Stomach (tissue), 9 donors: ENCODE data around the gene FUCA2. TPM values are rescaled to one million over a fixed set of nuclear protein-coding genes. Genes with fewer than 3 reads are reported as not detected.

Experiments used
- DNase-seq, 2 donors: peaks; one replicate each; pipeline versions ENCODE4 v3.0.0 to v3.0.0-alpha.2; 2013 to 2019
- H3K27ac ChIP-seq, 5 donors: fragments of 200-600 bp in 4 of 5; sonication (generic) in 4 of 5; one replicate each; pipeline ENCODE4 v1.5.1; 2013 to 2019; ENCODE audit warnings: mild to moderate bottlenecking in 1 of 5, moderate library complexity in 1 of 5
- H3K27me3 ChIP-seq, 3 donors: fragments of 200-600 bp; sonication (generic); one replicate each; pipeline ENCODE4 v1.5.1; 2017 to 2019; ENCODE audit warnings: mixed run types in 1 of 3
- H3K36me3 ChIP-seq, 4 donors: fragments of 200-600 bp; sonication (generic); 1 replicate in 3 of 4; 2 replicates in 1 of 4; pipeline ENCODE4 v1.5.1; 2016 to 2019
- H3K4me1 ChIP-seq, 4 donors: fragments of 200-600 bp; sonication (generic); one replicate each; pipeline ENCODE4 v1.5.1; 2016 to 2019
- H3K4me3 ChIP-seq, 4 donors: fragments of 200-600 bp; sonication (generic) in 3 of 4; one replicate each; pipeline ENCODE4 v1.5.1; 2016 to 2019; ENCODE audit warnings: mild to moderate bottlenecking in 1 of 4
- H3K9me3 ChIP-seq, 4 donors: fragments of 200-600 bp; sonication (generic); one replicate each; pipeline ENCODE4 v1.5.1; 2016 to 2019
- EP300 ChIP-seq: sonication (generic); formaldehyde crosslinking; IDR thresholded peaks from one replicate; pipeline ENCODE4 v1.6.1; 2017; ENCODE audit warnings: antibody characterized with exemption
- POLR2A ChIP-seq, 4 donors: fragments of 450-650 bp; IDR thresholded peaks; one replicate each; pipeline ENCODE4 v1.6.1; 2016; ENCODE audit warnings: antibody characterized with exemption in 4 of 4, control low read depth in 2 of 4, mild to moderate bottlenecking in 1 of 4, moderate library complexity in 1 of 4
- POLR2AphosphoS5 ChIP-seq, 3 donors: sonication (generic); formaldehyde crosslinking; IDR thresholded peaks; one replicate each; pipeline ENCODE4 v1.6.1; 2016; ENCODE audit warnings: antibody characterized with exemption in 3 of 3
- whole genome bisulfite sequencing, 5 donors: extraction: QIAGEN DNeasy Blood & Tissue Kit in 3 of 5; methylation state at CpG; one replicate each; pipeline versions ENCODE4 v1.1.5 to v1.1.7; 2013 to 2018; 5-methylcytosine and 5-hydroxymethylcytosine counted together
- intact Hi-C: fragments of 100-400 bp; cut with DNase I; formaldehyde crosslinking; loops from one replicate; pipeline ENCODE4 v1.15.1; 2023; ENCODE audit warnings: low total_unique reads
- polyA plus RNA-seq, 3 donors: library from polyadenylated mRNA; stranded (reverse); fragments of 200-250 nt; gene quantifications; one replicate each; pipeline ENCODE4 v1.2.3, GENCODE V29; 2013
- total RNA-seq, 5 donors: library from RNA; depleted of rRNA; stranded (reverse); fragments of >200 nt; gene quantifications; one replicate each; pipeline versions ENCODE4 v1.1.0 to v1.2.3, GENCODE V29; 2014 to 2016
- TF ChIP-seq, protein P1 (sequence below), 7 experiments: fragments of 450-650 bp in 4 of 7; fragments of 200-600 bp in 3 of 7; sonication (generic) in 3 of 7; IDR thresholded peaks; one replicate each; pipeline ENCODE4 v1.5.1; 2016 to 2019; ENCODE audit warnings: antibody characterized with exemption in 7 of 7, control low read depth in 2 of 7, mild to moderate bottlenecking in 1 of 7
- donor health status: healthy with polysubstance abuse.
- donor health status: Bipolar disorder and iron deficiency.
- donor health status: healthy.

FUCA2 gene
- total and polyA plus RNA-seq, 8 donors, result 12.9 to 53.8 (median 25.7) TPM

DNA sequence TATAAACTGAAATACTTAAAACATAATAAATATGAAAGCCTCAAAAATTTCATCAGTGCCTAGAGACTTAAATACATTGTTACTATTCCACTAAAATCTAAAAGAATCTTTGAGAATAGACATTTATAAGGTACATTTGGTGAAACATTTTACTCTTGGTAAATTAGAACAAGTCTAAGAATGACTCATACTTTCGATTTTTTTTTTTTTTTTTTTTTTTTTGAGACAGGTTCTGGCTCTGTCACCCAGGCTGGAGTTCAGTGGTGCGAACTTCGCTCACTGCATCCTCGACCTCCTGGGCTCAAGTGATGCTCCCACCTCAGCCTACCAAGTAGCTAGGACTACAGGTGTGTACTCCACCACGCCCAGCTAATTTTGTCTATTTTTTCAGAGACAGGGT lies 6.4 kb downstream of the FUCA2 start:
- WGBS, 5 donors, result 80 to 88% (median 81%) methylated on average over 5 of the region's 5 CpGs
- H3K36me3 ChIP-seq, result peaks cover 6 to 70% (median 64%) of the 10 kb centered on the region in 4 donors
- TF ChIP-seq, protein P1, sequence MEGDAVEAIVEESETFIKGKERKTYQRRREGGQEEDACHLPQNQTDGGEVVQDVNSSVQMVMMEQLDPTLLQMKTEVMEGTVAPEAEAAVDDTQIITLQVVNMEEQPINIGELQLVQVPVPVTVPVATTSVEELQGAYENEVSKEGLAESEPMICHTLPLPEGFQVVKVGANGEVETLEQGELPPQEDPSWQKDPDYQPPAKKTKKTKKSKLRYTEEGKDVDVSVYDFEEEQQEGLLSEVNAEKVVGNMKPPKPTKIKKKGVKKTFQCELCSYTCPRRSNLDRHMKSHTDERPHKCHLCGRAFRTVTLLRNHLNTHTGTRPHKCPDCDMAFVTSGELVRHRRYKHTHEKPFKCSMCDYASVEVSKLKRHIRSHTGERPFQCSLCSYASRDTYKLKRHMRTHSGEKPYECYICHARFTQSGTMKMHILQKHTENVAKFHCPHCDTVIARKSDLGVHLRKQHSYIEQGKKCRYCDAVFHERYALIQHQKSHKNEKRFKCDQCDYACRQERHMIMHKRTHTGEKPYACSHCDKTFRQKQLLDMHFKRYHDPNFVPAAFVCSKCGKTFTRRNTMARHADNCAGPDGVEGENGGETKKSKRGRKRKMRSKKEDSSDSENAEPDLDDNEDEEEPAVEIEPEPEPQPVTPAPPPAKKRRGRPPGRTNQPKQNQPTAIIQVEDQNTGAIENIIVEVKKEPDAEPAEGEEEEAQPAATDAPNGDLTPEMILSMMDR (IDR thresholded peaks at IDR 0.05), result no peak
- TF ChIP-seq EP300 (no peak), POLR2A (IDR thresholded peaks at IDR 0.05) (no peak), POLR2AphosphoS5 (IDR thresholded peaks at IDR 0.05) (no peak)
- no peaks in the 10 kb centered on the region for H3K27me3 ChIP-seq
- H3K4me3 ChIP-seq, result no peak overlapping the region
- no peak overlapping the region for H3K27ac ChIP-seq
- H3K9me3 ChIP-seq, result no peaks in the 10 kb centered on the region
- no peak for DNase-seq
- intact Hi-C loops, result no loop called here
- peaks cover 0 to 24% (median 14%) of the 10 kb centered on the region in 4 donors for H3K4me1 ChIP-seq

DNA sequence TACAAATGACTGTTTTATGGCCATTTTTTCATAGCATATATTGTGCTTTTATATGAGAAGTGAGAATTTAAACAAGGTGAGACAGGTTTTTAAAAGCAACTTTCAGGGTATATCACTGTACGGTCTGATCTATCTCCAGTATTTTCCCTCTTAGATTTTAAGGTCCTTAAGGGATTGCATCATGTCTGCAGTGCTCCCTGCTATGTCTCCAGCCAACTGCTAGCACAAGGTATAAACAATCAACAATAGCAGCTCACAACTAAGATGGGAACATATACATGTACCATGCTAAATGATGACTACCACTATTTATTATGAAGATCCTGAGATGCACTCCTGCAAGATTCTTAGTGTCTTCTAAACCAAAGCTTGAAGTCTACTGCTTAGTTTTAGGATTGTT lies 7.2 kb downstream of the FUCA2 start:
- H3K4me3 ChIP-seq, result no peak overlapping the region
- WGBS, 5 donors, result 69 to 91% (median 84%) methylated on average over 1 of the region's 1 CpG
- H3K9me3 ChIP-seq, result no peaks in the 10 kb centered on the region
- intact Hi-C loops, result no loop called here
- no peak for DNase-seq
- peaks cover 0 to 17% (median 8%) of the 10 kb centered on the region in 4 donors for H3K4me1 ChIP-seq
- no peaks in the 10 kb centered on the region for H3K27me3 ChIP-seq
- TF ChIP-seq, protein P1 (IDR thresholded peaks at IDR 0.05), result no peak
- no peak for TF ChIP-seq POLR2A (IDR thresholded peaks at IDR 0.05)
- no peak for TF ChIP-seq EP300
- no peak for TF ChIP-seq POLR2AphosphoS5 (IDR thresholded peaks at IDR 0.05)
- H3K36me3 ChIP-seq, result peaks cover 6 to 77% (median 72%) of the 10 kb centered on the region in 4 donors
- H3K27ac ChIP-seq, result no peak overlapping the region

DNA sequence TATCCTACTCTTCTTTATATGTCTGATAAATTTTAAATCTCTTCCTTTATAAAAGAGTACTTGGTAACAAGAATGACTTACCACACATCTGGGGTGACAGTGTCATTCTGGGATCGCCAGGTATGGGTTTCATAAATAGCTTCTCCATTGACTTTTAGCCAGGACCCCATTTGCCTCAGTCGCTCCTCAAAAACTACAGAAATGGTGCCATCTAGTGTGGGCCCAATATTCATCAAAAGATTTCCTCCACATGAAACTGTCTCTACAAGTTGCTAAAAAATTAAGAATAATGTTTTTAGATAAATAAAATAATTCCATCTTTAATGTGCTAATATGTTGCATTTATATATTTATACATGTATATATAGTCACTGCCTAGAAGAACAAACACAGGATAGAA lies 9.7 kb downstream of the FUCA2 start:
- intact Hi-C loops, result no loop called here
- Histone ChIP-seq H3K4me3 (no peak overlapping the region), H3K27me3 (no peaks in the 10 kb centered on the region), H3K36me3 (peaks cover 10 to 97% (median 90%) of the 10 kb centered on the region in 4 donors), H3K4me1 (peaks cover 0 to 4% (median 0%) of the 10 kb centered on the region in 4 donors), H3K9me3 (no peaks in the 10 kb centered on the region), H3K27ac (no peak overlapping the region)
- DNase-seq, result no peak
- 86 to 92% (median 90%) methylated on average over 2 of the region's 2 CpGs for WGBS, 5 donors
- TF ChIP-seq POLR2A (IDR thresholded peaks at IDR 0.05), result no peak
- TF ChIP-seq, protein P1 (IDR thresholded peaks at IDR 0.05), result no peak
- no peak for TF ChIP-seq EP300
- no peak for TF ChIP-seq POLR2AphosphoS5 (IDR thresholded peaks at IDR 0.05)

DNA sequence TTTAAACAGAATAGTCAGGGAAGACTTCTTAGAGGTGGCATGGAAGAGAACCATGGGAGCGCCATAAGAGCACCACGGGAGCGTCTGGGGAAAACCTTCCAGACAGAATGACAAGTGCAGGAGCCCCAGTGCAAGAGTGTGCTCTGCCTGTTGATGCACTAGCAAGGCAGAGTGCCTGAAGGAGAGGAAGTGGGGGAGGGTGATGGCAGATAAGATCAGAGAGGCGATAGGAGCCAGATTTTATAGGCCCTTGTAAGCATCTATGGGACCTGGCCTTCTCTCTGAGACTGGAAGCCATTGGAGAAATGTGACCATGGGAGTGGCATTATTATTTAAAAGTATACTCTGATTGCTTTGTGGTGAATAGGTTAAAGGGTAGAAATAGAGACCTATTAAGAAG lies 13.1 kb downstream of the FUCA2 start:
- peaks cover 9 to 99% (median 94%) of the 10 kb centered on the region in 4 donors for H3K36me3 ChIP-seq
- no peak overlapping the region for H3K27ac ChIP-seq
- no peaks in the 10 kb centered on the region for H3K27me3 ChIP-seq

More for the DNA sequence above, 13.1 kb downstream of the FUCA2 start:
- no peaks in the 10 kb centered on the region for H3K9me3 ChIP-seq
- H3K4me3 ChIP-seq, result no peak overlapping the region
- TF ChIP-seq POLR2A (IDR thresholded peaks at IDR 0.05), result no peak
- TF ChIP-seq POLR2AphosphoS5 (IDR thresholded peaks at IDR 0.05), result no peak
- TF ChIP-seq EP300, result no peak
- TF ChIP-seq, protein P1 (IDR thresholded peaks at IDR 0.05), result no peak
- WGBS, 5 donors, result 85 to 93% (median 88%) methylated on average over 4 of the region's 4 CpGs
- no peak for DNase-seq
- intact Hi-C loops, result no loop called here
- no peaks in the 10 kb centered on the region for H3K4me1 ChIP-seq
